Measurements from ENCODE around the gene CYB561A3. TPM values are rescaled to one million over a fixed set of nuclear protein-coding genes. Genes with fewer than 3 reads are reported as not detected.

Gene CYB561A3
- total RNA-seq, 1 experiment from 2014 or later, result 58.5 TPM

DNA sequence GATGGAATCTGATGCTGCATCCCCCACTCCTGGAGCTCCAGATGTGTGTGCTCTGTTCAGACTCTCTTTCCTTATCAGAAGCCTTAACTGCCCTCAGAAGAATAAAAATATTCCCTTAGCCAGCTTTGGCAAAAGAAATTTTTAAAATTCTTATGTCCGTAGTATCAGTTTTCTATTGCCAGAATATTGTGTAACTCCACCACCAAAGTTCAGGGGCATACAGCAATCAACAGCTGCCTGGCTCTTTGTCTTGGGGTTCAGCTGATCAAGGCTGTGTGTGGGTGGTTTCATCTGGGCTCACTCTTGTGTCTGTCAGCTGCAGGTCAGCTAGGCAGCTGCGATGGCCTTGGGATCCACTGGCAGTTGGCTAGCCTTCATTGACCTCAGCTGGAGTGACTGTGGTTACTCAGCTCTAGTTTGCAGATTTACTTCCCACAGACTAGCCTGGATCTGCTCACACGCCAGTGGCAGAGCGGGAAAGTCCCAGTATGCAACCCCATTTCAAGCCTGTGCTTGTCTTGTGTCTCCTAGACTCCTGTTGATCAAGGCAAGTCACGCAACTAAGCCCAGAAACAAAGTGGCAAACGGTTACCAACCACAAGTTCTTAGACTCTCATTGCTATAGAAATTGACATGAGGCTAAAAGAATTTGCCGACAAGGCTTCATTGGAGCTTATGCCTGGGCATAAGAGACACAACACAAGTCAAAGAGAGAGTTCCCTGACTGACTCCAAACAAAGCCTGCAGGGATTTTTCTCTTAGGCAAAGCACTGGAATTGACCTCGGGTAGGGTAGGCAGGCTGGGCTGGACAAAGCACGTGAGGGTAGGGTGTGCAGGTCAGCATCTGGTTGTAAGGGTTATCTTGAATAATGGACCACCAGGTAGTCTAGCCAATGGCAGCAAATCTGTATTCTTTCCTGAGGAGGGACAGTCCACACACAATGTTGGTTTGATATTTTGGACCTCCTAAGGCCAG is 8.0 kb upstream of the CYB561A3 start:
- peak; percentile 98 for DNase-seq (ENCODE audit: low read depth)

DNA sequence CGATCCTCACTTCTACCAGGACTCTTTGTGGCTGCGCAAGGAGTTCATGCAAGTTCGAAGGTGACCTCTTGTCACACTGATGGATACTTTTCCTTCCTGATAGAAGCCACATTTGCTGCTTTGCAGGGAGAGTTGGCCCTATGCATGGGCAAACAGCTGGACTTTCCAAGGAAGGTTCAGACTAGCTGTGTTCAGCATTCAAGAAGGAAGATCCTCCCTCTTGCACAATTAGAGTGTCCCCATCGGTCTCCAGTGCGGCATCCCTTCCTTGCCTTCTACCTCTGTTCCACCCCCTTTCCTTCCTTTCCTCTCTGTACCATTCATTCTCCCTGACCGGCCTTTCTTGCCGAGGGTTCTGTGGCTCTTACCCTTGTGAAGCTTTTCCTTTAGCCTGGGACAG is 7.0 kb upstream of the CYB561A3 start:
- DNase-seq (ENCODE audit: low read depth), result no peak

GRCh38 chr11:61367406-61367805 is 5.7 kb upstream of the CYB561A3 start:
- no peak for DNase-seq (ENCODE audit: low read depth)

DNA sequence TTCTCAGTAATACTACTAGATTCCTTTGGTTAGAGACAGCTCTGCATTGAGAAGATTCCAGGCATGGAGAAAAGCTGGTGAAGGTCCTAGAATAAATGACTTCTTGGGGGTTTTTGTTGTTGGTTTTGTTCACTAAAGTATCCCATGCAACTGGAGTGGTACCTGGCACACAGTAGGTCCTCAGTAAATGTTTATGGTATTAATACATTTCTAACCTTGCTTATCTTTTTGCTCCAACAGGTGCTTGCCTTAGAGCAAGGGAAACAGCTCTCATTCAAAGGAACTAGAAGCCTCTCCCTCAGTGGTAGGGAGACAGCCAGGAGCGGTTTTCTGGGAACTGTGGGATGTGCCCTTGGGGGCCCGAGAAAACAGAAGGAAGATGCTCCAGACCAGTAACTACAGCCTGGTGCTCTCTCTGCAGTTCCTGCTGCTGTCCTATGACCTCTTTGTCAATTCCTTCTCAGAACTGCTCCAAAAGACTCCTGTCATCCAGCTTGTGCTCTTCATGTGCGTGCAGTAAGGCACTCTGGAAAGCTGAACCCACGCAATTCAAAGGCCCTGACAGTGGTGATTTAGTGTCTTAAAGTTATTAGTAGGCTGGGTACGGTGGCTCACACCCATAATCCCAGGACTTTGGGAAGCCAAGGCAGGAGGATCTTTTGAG is 2.5 kb upstream of the CYB561A3 start:
- DNase-seq (ENCODE audit: low read depth), result no peak

GRCh38 chr11:61362542-61362875 is 827 bp upstream of the CYB561A3 start:
- peak; percentile 52 for DNase-seq (ENCODE audit: low read depth)

GRCh38 chr11:61361237-61361740 is 393 bp downstream of the CYB561A3 start:
- no peak for DNase-seq (ENCODE audit: low read depth)

DNA sequence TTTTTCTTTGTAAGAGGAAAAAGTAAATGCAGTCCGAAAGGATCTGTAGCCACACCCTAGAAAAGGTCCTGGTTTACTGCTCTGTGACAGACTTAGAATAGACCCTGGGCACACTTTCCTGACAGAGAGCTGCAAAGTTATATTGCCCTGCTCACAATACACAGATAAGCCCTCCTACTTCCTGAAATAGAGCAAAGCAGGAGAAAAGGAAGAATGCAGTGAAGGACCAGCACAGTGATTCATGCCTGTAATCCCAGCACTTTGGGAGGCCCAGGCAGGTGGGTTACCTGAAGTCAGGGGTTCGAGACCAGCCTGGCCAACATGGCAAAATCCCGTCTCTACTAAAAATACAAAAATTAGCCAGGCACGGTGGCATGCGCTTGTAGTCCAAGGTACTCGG is 2.2 kb downstream of the CYB561A3 start:
- no peak for DNase-seq (ENCODE audit: low read depth)

DNA sequence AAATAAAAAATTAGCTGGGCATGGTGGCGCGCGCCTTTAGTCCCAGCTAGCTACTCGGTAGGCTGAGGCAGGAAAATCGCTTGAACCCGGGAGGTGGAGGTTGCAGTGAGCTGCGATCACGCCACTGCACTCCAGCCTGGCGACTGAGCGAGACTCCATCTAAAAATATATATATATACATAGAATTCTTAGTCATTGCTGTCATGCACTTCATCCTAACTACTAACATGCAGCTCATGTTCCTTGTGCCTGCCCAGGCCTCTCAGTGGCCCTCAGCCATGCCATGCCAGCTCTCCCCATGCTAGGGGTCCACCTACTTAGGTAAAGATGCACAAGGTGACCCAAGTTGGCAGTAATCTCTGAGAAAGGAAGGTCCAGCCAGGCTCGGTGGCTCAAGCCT is 3.1 kb downstream of the CYB561A3 start:
- DNase-seq (ENCODE audit: low read depth), result no peak

DNA sequence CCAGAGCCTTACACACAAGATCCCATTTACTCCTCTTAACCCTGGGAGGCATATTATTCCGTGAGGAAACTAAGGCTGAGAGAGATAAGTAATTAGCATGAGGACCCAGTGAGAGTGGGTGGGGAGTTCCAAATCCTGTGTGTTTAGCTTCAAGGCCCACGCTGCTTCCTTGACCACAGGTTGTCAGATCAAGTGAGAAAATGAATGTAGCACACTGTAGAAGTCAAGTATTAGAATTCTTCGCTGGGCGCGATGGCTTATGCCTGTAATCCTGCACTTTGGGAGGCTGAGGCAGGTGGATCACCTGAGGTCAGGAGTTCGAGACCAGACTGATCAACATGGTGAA is 3.8 kb downstream of the CYB561A3 start:
- DNase-seq (ENCODE audit: low read depth), result no peak

DNA sequence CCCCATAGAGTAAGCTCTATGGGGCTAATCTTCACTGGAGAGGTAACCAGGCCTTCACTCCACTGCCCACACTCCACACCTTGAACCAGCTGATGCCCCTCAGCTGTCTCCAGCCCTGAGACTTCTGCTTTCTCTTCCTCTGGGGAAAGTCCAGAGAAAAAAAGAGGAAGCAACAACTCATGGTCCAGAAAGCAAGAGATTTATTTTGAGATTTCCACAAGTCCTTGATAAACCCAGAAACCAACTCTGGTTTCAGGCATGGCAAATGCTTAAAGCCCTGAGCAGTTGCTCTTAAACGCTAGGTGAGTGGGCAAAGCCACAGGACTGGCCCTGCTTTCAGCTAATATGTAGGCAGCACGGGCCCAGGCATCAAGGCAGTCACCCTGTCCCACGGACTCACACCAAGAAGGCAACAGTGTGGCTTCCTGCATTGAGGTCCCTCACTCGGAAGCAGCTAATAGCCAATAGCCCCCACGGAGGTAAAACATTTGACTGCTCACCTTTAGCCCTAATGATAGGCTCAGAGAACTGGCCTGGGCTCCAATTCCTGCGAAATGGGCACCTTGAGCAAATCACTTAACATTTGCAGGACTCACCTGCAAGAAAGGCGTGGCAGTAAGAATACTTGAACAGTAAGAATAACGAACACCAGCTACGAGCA is 4.3 kb downstream of the CYB561A3 start:
- no peak for DNase-seq (ENCODE audit: low read depth)

DNA sequence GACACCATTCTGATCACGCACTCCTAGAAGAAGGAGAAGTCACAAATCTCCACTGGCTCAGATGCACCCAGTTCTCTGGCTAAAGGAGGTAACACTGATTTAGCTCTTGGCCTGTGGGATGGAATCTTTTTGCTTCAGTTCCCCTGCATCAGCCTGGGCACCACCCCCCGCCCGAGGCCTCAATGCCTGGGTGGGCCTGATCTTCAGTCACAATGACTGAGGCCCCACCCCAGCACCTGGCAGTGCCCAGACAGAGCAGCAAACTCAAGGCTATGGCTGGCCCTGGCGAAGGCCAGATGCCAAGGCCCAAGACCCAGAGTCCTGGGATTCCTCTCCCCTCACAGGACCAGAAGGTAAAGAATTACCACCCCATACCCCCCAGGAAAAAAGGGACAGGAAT is 5.0 kb downstream of the CYB561A3 start:
- DNase-seq (ENCODE audit: low read depth), result no peak

GRCh38 chr11:61354208-61354607 is 7.5 kb downstream of the CYB561A3 start:
- no peak for DNase-seq (ENCODE audit: low read depth)

DNA sequence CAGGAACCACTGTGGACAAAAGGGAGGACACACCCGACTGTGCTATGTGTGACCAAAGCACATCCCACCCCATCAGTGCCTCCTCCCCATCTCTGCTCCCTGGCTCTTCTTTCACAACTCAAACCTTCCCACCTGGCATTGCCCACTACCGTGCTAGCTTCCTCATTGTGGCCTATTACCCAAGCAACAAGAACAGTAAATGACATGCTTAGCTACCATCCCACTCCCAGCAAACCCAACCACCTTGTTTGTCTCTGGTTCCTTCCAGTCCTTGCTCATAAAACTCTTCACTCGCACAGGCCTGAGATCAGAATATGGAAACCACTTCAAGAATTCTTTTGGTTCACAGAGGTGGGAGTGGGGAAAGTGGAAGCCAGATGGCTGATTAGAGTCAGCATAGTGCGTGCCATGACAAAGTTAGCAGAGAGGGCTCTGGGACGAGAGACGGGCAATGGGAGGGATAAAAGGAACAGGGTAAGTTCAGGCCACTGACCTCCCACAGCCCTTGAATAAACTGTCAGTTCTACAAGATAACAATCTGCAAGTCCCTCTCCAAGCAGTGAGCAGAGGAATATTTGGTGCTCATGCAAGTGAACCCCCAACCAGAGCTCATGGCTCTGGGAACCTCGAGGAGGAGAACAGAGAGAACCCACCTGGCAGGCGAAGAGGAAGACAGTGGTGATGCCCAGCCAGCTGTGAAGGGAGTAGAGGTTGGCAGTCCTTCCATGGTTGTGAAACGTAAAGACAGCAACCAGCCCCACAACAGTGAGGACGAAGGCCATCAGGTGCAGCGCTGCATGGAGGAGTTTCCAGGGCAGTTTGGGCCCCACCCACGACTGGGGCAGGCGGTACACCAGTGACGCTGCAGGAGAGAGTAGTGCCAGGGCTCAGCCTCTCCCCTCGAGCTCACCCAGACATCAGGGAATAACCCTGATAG is 8.3 kb downstream of the CYB561A3 start:
- no peak for DNase-seq (ENCODE audit: low read depth)

- DNase-seq (ENCODE audit: low read depth), result no peak
Measured at GRCh38 chr11:61352038-61352437, 9.6 kb downstream of the CYB561A3 start.

- no peak for DNase-seq (ENCODE audit: low read depth)
Measured at GRCh38 chr11:61350803-61351202, 10.9 kb downstream of the CYB561A3 start.

GRCh38 chr11:61350336-61350735 is 11.3 kb downstream of the CYB561A3 start:
- no peak for DNase-seq (ENCODE audit: low read depth)

- DNase-seq (ENCODE audit: low read depth), result no peak
Measured at GRCh38 chr11:61349916-61350315, 11.8 kb downstream of the CYB561A3 start.

DNA sequence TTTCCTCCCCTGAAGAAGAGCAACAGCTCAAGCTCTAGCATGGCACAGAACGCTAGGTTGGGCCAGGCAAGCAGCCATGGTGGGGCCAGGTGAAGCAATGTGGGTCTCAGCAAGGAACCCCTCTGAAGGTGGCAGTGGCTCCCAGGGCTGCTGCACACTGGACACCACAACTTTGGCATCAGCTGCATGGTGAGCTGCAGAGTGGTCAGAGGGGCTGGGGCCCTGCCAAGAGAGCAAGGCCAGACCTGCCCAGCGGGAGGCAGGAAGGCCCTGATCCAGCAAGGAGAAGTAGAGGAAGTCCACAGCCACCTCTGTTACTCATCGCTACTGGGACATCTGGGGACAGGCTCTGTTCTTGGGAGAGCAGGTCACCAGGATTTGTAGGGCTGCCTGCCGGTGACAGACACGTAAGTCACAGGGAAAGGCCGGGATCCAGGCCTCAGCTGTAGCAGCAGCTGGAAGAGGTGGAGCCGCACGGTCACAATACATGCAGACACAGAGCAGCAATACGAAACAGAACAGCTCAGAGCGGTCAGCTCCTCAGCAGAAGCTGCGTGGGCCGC is 12.4 kb downstream of the CYB561A3 start:
- DNase-seq (ENCODE audit: low read depth), result peak; percentile 86

GRCh38 chr11:61347916-61348461 is 13.7 kb downstream of the CYB561A3 start:
- peak; percentile 88 for DNase-seq (ENCODE audit: low read depth)

- DNase-seq (ENCODE audit: low read depth), result no peak
Measured at GRCh38 chr11:61345954-61346843, 15.5 kb downstream of the CYB561A3 start.

Measured in RPMI7951 (cell line).